GM18498 (cell line): ENCODE data around the gene PRPF19.

Source experiments
- ATAC-seq: cut with Tn5 transposase; IDR thresholded peaks from one replicate; pipeline ENCODE4 v1.9.1; 2021; ENCODE audit warnings: mild to moderate bottlenecking, moderate library complexity; ENCODE audit not compliant: unreplicated experiment

Gene PRPF19

DNA sequence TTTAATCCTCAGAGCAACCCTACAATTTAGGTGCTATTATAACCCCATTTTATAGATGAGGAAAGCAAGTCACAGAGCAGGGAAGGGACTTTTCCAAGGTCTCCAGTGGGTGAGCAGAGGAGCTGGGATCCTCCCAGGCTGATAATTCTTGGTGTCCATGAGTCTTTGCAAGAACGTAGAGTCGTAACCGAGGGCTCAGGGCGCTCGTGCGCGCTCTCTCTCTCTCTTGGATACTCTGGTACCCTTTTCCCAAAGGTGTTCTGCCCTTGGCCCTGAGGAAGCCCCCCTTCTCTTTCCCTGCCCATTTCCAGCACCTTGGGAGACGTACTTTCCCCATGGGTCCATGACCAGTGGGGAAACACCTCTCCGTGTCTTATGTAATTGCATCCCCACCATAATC, 44.2 kb downstream of the PRPF19 start:
- no peak for ATAC-seq

DNA sequence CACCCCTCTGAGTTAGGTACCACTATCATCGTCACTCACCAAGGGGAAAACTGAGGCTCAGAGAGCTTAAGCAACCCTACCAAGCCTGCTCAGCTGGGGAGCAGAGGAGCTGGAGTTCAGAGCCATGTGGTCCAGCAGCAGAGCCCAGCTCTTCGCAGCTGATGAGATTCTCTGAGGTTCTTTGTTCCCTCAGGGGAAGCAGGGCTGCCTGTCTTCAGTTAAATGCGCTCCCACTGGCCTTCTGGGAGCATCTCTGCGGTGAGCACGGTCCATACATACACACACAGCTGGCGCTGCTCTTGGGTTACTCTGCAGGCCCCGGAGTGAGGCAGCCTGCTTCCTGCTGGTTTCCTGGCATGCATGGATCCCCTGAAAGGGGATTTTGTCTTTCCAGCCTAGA, 45.4 kb downstream of the PRPF19 start:
- no peak for ATAC-seq

DNA sequence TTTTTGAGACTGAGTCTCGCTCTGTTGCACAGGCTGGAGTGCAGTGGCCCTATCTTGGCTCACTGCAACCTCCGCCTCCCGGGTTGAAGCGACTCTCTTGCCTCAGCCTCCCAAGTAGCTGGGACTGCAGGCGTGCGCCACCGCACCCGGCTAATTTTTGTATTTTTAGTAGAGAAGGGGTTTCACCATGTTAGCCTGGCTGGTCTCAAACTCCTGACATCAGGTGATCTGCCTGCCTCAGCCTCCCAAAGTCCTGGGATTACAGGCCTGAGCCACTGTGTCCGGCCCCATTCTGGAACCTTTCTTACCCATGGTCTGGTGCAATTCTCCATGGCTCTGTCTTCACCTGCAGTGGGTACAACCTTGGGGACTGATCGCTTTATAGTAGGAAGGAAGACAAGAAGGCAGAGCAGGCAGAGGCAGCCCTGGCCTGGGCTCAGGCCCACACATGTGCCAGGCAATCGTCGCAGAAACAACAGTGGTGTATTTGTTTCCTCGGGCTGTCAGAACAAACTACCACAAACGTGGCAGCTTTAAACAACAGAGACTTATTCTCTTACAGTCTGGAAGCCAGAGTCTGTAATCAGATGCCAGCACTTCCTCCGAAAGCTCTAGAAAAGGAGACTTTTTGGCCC, 46.7 kb downstream of the PRPF19 start:
- ATAC-seq = no peak

DNA sequence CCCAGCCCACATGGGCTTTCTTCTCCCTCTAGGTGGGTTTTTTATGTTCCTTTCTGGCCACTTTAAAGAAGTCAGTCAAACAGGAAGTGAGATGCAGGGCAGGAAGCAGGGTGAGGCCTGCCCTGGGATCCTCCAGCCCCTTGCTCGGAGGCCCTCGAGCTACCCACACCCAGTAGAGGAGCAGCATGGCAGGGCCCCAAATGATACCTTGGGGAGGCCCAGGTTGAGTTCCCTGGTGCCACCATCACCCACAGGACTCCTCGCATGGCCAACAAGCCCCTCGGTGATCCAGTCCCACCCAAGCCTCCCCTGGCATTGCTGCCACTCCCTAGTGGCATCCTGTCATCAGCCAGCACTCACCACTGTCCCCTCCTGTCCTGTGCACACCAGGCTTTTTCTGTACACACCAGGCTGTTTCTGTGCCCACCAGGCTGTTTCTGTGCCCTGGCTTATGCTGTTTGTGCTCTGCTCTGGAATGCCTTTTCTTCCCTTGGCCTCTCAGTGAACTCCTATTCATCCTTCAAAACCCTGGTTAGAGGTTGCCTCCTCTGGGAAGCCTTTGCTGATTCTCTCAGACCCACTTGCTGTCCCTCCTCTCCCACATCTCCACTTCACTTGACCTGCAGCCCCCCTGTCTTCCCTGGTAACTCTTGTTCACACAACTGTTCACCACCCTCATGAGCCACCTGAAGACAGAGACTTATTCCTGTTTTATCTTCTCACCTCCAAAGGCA, 47.5 kb downstream of the PRPF19 start:
- ATAC-seq = no peak

DNA sequence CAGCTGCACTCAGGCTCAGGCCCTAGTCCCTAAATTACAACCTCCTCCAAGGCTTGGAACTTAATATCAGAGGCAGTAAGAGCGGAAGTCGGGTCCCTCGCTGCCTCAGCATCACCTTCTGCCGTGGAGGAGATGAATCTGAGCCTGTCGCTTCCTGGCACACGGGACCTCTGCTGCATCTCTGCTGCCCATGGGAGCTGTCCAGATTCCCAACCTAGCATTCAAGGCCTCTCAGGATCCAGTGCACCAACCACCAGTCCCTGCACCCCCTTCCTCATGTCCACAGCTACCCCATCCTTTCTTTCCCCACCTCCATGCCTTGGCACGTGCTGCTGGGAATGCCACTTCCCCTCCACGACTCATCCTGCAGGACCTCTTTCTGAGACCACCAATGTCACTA, 48.1 kb downstream of the PRPF19 start:
- ATAC-seq = no peak

DNA sequence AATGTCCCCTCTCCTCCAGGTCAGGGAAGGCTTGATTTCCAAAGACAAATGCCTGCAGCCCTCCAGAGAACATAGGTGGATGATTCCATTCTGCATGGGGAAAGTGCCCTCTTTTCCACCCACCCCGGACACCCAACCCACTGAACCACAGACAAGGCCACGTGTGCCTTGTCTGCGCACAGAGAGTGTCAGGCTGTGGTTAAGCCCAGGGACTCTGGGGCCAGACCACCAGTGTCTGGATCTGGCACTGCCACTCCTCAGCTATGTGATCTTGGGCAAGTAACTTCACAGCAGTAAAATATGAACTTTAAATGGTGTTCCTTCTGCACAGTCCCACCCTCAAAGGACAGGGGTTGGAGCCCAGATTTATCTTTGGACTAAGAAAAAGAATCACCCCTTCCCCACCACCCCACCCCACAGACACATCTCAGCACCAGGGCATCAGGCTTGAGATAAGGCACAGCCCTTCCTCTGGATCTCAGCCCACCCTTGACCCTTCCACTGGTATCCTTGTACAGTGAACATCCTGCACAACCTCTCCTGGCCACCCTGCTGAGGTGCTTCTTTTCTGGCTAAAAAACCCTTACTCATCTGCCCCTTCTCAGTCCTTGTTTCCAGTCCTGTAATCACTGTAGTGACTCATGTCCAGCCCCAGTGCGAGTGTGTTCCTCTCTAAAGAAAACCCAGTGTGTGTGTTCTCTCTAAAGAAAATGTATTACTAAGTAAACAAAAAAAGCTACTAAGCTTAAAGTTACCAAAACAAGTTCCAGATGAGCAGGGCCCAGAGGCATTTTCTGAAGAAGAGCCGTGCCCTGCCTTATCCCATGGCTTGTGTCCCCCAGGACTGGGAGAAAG, 48.8 kb downstream of the PRPF19 start:
- ATAC-seq = no peak

DNA sequence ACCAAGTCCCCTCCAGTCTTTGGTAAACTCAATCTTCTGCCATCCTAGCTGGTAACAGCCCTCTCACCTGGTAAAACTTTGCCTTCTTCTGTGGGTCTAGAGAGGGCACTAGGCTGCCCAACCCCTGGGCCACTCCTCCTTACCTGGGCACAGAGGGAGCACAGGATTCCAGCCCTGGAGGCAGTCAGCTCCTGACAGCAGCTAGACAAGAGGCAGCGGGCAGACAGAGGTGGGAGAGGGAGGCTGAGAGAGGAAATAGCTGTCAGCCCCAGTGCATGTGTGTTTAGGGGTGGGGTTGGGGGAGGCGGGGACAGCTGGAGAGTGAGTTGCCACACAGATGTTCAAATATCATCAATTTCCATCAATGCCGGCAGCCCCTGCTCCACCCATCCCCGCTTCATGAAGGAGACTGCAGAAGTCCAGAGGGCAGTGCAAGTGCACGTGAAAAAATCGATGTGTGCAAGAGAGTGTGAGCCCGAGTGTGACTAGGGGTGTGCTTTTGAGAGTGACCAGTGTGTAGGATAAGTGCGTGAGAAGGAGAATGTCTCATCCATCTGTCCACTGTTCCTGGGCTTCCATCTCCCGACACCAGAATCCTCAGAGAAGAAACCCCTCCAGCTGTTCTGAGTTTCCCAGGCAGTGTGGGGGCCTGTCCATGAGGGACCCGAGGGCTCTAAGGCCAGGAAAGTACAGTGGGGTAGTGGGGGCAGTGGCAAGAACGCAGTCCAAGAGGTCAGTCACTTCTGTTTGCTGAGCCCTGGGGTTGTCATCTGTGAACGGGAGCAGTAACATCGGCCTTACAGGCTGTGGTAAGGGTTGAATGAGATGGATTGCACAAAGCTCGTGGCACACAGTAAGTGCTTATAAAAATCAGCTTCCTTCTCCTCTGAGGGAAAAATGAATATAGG, 50.4 kb downstream of the PRPF19 start, which contains the start of gene PTGDR2:
Gene PTGDR2, minus strand, starts transcription at position 225 of the 908 bp plus-strand sequence. CDS start 2,228 bp downstream, outside the sequence.
- ATAC-seq = no peak

DNA sequence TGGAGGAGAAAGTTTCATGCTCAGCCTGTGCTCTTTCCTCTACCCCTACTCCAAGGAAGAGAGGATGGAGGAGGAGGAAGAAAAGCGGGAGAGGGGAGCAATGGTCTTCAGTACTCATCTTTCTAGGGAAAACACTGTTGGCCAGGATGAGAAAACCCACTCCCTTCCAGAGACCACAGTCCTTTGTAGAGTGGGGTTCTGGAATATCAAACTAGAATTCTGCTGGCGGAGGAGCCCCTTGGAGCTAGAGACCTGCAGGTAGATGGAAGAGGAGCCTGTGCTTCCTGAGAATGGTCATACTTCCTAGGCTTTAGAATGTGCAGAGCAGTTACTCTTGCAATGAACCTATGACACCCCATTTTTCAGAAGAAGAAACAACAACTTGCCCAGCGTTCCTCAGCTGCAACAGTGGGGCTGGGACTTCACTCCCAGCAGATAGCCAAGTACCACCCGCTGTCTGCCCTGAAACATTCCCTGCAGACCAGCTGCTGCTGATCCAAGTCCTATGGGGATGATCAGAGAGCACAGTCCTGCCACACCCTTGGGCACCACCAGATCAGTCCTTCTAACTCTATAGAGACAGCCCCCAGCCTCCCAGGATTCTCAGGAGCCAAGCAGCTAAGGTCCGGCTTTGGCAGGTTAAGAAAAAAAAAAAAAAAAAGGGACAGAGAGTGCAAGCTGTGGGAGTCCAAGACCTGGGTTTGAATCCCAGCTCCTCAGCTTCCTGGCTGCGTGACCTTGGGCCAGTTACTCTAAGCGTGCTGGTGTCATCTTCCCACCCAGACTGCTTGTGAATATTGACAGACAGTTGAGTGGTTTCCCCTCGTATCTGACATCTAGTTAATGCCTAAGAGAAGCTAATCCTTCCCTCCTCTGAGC, 51.3 kb downstream of the PRPF19 start:
- ATAC-seq = no peak

DNA sequence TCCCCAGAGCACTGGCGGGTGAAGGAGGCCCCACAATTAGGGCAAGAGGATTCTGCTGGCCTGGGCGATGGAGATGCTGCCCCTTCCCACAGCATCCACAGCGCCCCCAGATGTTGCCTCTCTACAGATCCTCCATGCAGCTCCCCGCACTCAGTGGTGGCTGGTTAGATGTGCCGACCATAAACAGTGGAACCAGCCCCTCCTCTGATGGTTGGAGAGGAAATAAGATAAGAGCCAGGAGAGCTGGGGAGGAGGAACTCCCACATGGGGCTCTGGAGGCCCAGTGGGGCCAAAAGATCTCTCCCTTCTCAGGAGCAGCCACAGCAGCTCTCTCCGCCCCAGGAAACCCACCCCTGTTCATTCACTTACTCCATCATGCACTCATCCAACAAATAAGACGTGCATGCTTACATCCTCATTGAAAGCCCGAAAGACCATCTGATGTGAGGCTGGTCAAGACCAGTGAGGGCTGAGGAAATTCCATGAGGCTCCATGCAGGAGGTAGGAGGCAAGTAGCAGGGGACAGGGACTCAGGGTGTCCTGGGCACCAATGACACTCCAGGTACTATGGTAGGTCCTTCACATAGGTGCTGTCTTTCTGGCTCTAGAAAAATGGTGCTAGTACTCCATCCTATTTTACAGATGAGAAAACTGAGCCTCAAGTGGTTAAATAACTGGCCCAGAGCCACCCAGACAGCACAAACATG, 52.1 kb downstream of the PRPF19 start:
- no peak for ATAC-seq

DNA sequence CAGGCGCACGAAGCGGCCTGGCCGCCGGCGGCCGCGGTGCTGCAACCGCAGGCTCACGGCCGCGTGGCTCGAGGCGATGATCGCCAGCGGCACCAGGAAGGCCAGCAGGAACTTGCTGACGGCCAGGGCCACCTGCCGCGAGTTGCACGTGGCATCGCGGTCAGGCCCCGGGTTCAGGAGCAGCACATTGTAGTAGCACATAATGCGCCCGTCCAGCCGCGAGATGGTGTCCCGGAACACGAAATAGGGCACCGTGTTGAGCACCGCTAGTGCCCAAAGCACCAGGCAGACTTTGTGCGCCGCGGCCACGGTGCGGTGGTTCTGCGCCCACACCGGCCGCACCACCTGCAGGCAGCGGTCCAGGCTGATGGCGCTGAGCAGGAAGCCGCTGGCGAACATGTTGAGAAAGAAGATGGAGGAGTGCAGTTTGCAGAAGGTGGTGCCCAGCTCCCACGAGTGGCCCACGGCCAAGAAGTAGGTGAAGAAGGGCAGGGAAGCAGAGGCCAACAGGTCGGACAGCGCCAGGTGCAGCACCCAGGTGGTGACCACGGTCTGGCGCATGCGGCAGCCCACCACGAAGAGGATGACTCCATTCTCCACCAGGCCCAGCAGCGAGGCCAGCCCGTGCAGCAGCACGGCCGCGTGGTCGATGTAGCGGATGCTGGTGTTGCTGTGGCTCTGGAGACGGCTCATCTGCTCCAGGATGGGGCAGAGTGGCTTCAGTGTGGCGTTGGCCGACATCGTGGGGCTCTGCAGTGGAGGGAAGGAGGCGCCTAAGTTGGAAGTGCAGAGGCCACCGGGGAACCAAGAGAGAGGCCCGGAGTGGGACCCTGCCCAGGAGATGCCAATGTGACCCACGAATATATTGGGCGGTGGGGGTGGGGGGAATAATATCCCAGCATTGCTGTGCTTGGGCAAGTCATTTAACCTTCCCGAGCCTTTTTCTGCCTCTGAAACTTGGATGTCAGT, 53.1 kb downstream of the PRPF19 start:
- ATAC-seq = no peak

DNA sequence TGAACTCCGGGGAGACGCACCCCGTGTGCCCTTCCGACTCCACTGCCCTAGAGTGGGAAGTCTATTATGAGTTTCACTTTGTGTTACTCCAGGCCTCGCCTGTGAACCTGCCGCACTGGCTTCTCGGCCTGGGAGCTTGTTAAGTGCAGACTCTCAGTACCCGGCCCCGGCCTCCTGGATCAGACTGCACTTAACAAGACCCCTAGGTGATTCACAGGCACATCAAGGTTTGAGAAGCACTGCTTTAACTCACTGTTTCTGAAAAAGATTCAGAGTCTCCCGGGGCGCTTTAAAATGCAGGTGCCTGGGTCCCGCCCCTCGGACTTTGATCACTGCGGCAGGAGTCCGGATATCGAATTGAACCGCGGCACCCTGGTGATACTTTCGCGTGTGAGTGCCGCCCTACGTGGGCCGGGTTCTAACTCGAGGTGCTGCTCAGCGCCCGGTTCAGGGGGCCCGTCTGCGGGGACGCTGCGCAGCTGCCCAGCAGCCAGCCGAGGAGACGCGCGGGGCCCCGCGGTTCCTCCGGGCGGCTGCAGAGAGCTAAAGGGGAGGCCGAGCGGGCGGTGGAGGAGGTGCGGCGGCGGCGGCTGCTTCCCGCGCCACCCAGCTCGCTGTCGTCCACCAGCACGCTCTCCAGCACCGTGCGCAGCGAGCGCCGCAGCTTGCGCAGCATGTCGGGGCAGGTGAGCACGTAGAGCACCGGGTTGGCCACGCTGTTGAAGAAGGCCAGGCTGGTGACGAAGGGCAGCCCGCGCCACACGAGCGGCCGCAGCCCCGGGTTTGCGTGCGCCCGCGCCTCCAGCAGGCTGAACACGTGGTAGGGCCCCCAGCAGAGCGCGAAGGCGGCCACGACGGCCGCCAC, 54.0 kb downstream of the PRPF19 start:
- ATAC-seq = no peak

DNA sequence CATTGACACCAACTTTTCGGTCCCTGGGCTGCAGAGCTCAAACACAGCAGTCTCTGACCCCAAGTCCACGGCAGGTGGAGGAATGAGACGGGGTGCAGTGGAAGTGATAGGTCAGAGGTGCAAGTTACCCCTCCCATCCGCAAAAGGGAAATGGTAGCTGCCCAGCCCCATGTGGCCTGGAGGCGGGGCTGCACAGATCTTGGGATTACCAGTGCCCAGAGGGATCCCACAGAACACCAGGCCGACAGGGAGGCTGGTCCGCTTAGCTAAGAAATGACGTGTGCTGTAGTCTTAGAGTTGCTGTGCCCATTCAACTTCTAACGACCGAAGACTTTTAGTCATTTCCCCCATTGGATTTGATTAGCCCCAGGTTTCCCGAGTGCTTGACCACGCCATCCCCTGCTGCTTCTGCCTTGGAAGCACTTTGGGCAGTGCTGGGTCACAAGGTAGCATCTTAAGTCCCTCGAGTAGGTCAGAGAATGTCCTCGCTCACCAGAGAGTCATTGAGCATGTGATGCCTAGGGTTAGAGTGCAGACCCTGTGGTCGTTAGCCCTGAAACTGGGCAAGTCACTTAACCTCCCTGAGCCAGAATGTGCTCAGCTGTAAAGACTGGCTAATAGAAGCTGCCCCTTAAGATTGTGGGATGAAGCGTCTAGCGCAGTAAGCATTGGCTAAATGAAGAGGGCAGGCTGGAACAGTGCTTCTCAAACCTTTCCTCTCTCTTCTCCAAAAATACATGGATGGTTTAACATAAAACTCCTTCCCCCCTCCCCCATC, 54.9 kb downstream of the PRPF19 start:
- ATAC-seq = no peak

DNA sequence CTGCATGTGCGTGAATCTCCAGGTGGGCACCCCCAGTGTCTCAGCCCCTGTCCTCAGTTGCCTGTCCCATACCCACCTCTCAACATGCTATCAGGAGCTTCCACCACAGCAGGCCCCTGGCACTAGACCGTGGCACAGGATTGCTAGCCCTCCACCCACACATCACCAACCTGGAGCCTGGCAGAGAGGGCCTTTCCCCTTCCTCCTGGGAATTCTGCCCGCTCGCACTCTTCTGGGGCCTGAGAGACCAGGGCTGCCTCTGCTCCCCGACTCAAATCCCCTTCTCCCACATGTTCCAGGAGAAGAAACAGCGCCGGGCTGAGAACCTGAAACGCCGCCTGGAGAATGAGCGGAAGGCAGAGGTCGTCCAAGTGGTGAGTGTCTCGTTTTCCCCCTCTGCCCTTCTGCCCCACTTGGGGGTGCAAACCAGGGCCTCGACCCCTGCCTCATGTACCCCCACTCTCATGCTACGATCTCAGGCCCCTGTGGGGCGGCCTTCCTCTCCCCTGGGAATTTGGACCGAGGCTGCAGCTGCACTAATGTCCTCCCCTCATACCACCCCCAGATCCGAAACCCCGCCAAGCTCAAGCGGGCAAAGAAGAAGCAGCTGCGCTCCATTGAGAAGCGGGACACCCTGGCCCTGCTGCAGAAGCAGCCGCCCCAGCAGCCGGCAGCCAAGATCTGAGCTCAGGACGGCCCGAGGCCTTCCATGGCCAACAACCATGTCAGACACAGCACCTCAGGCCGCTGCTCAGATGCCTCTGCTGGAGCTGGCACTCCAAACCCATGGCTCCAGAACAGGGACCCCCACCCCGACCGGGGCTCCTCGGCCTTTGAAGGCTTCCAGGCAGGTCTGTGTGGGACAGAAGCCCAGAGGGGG, 56.5 kb downstream of the PRPF19 start:
- no peak for ATAC-seq

DNA sequence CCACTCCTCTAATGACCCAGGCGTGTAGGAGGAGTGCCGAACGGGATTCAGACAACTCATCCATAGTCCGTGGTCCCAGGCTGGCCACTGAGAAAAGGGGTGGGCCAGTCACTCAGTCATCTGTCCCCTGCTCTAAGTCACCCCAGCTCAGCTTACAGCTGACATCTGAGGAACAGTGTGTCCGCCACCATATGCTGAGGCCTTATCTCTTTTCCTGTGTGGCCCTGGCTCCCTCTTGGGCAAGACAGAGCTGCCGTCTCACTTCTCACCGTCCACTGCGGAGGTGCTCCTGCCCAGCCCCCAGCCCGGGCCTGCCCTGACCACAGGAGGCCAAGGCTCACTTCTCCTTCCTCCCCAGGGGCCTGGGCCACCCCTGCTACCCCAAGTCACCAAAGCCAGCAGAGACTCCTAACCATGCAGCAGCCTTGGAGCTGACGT, 57.7 kb downstream of the PRPF19 start:
- no peak for ATAC-seq

DNA sequence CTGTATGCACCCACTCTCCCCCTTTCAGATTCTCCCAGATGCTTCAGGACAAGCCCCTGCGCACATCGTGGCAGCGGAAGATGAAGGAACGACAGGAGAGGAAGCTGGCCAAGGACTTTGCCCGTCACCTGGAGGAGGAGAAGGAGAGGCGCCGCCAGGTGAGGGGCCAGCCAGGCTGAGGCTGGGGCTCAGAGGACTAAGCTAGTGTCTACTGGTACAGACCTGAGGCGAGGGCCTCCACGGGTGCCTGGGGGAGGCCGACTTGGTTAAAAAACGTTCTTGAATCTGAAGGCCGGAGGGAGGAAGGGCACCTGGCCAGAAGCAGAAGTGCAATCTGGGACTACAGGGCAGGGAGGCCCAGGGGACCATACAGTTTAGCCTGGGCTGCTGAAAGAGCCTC, 58.5 kb downstream of the PRPF19 start:
- no peak for ATAC-seq
